Liver (tissue), 3 donors: ENCODE data around the gene RAD51C.

Experiments used
- EGR1 ChIP-seq, 2 donors: IDR thresholded peaks; 2 replicates each; pipeline ENCODE4 v1.6.1; 2016 to 2018; ENCODE audit warnings: antibody characterized with exemption in 2 of 2, low read depth in 2 of 2
- JUND ChIP-seq, 2 donors: IDR thresholded peaks; 2 replicates each; pipeline ENCODE4 v1.6.1; 2016; ENCODE audit warnings: antibody characterized with exemption in 2 of 2
- RAD21 ChIP-seq, 2 donors: IDR thresholded peaks; 2 replicates each; pipeline ENCODE4 v1.6.1; 2016; ENCODE audit warnings: antibody characterized with exemption in 2 of 2, mild to moderate bottlenecking in 2 of 2
- SP1 ChIP-seq: IDR thresholded peaks from 2 replicates; pipeline ENCODE4 v1.6.1; 2018; ENCODE audit warnings: antibody characterized with exemption, mild to moderate bottlenecking
- TAF1 ChIP-seq: conservative IDR thresholded peaks from 2 replicates; pipeline ENCODE4 v1.6.1; 2016; ENCODE audit warnings: antibody characterized with exemption, mild to moderate bottlenecking
- TF ChIP-seq, protein P1 (sequence below): fragments of 150-350 bp; IDR thresholded peaks from 2 replicates; pipeline ENCODE4 v1.5.1; 2017; ENCODE audit warnings: improper control_type of control experiment, low read depth, low read length; ENCODE audit not compliant: missing input control
- TF ChIP-seq, protein P2 (sequence below): IDR thresholded peaks from 2 replicates; pipeline ENCODE4 v1.6.1; 2016; ENCODE audit warnings: antibody characterized with exemption
- TF ChIP-seq, protein P3 (sequence below): IDR thresholded peaks from 2 replicates; pipeline ENCODE4 v1.6.1; 2016; ENCODE audit warnings: antibody characterized with exemption, mild to moderate bottlenecking
- donor health status: healthy.
- donor health status: healthy.

DNA sequence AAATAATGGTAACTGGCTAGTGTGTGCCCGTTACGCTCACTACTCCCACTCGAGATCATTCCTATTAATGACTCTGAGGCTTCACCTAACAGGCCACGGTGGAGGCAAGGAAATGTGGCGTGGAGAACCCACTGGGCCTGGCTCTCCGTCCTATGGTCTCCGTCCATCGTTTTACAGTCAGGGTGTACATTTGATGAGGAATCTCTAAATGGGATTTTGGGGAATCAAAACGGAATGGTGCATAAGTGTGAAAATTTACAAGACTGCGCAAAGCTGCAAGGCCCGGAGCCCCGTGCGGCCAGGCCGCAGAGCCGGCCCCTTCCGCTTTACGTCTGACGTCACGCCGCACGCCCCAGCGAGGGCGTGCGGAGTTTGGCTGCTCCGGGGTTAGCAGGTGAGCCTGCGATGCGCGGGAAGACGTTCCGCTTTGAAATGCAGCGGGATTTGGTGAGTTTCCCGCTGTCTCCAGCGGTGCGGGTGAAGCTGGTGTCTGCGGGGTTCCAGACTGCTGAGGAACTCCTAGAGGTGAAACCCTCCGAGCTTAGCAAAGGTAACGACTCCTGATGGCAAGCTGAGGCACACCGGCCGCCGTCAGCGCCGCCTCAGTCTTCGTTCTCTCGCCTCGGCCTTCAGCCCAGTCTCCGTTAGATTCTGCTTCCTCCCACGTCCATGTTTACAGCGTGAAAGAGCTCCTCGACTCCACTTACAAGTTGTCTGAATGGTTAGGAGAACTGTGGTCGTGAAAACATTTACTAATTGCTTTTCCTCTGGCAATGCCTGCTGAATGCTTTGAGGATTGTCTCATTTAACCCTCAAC, at the start of gene RAD51C:
- TF ChIP-seq, protein P1, sequence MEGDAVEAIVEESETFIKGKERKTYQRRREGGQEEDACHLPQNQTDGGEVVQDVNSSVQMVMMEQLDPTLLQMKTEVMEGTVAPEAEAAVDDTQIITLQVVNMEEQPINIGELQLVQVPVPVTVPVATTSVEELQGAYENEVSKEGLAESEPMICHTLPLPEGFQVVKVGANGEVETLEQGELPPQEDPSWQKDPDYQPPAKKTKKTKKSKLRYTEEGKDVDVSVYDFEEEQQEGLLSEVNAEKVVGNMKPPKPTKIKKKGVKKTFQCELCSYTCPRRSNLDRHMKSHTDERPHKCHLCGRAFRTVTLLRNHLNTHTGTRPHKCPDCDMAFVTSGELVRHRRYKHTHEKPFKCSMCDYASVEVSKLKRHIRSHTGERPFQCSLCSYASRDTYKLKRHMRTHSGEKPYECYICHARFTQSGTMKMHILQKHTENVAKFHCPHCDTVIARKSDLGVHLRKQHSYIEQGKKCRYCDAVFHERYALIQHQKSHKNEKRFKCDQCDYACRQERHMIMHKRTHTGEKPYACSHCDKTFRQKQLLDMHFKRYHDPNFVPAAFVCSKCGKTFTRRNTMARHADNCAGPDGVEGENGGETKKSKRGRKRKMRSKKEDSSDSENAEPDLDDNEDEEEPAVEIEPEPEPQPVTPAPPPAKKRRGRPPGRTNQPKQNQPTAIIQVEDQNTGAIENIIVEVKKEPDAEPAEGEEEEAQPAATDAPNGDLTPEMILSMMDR: no peak
- TF ChIP-seq SP1 (peak; percentile 17), JUND (IDR thresholded peaks at IDR 0.05) (no peak), EGR1 (IDR thresholded peaks at IDR 0.05; ENCODE audit: low read depth in 2 of 2) (peak in 1 of 2 donors; percentile 49), TAF1 (no peak), RAD21 (IDR thresholded peaks at IDR 0.05) (peak in 1 of 2 donors; percentile 22)
- TF ChIP-seq, protein P2, sequence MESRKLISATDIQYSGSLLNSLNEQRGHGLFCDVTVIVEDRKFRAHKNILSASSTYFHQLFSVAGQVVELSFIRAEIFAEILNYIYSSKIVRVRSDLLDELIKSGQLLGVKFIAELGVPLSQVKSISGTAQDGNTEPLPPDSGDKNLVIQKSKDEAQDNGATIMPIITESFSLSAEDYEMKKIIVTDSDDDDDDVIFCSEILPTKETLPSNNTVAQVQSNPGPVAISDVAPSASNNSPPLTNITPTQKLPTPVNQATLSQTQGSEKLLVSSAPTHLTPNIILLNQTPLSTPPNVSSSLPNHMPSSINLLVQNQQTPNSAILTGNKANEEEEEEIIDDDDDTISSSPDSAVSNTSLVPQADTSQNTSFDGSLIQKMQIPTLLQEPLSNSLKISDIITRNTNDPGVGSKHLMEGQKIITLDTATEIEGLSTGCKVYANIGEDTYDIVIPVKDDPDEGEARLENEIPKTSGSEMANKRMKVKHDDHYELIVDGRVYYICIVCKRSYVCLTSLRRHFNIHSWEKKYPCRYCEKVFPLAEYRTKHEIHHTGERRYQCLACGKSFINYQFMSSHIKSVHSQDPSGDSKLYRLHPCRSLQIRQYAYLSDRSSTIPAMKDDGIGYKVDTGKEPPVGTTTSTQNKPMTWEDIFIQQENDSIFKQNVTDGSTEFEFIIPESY: peak; percentile 78
- TF ChIP-seq, protein P3, sequence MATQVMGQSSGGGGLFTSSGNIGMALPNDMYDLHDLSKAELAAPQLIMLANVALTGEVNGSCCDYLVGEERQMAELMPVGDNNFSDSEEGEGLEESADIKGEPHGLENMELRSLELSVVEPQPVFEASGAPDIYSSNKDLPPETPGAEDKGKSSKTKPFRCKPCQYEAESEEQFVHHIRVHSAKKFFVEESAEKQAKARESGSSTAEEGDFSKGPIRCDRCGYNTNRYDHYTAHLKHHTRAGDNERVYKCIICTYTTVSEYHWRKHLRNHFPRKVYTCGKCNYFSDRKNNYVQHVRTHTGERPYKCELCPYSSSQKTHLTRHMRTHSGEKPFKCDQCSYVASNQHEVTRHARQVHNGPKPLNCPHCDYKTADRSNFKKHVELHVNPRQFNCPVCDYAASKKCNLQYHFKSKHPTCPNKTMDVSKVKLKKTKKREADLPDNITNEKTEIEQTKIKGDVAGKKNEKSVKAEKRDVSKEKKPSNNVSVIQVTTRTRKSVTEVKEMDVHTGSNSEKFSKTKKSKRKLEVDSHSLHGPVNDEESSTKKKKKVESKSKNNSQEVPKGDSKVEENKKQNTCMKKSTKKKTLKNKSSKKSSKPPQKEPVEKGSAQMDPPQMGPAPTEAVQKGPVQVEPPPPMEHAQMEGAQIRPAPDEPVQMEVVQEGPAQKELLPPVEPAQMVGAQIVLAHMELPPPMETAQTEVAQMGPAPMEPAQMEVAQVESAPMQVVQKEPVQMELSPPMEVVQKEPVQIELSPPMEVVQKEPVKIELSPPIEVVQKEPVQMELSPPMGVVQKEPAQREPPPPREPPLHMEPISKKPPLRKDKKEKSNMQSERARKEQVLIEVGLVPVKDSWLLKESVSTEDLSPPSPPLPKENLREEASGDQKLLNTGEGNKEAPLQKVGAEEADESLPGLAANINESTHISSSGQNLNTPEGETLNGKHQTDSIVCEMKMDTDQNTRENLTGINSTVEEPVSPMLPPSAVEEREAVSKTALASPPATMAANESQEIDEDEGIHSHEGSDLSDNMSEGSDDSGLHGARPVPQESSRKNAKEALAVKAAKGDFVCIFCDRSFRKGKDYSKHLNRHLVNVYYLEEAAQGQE: peak; percentile 38
